NCI-H774 (cell line): ENCODE measurements around the gene BORCS8.
A peak's percentile ranks its signal among the peaks of the same experiment; 100 is the strongest.

Source experiments
- DNase-seq: peaks from one replicate; lab custom pipeline; 2025; lab: John Stamatoyannopoulos, UW

The BORCS8 gene

GRCh38 chr19:19213426-19214158, 21.6 kb upstream of the BORCS8 start:
- no peak for DNase-seq

DNA sequence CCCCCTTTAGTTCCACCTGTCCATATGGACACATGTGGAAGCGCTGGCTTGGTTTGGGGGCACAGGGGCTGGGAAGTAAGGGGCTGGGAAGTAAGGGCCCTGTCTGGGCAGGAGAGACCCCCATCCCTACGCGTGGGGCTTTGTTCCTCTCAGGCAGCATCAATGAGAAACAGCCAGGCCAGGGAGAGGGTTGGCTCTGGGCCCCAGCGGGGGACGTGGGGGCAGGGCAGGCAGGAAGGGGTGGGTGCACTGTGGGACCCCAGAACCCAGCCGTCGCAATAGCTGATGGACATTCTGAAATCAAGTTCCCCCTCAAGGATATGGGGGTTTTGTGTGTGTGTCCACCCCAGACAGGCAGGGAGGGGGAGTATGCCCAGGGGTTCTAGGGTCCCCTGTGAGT, 21.0 kb upstream of the BORCS8 start:
- no peak for DNase-seq

DNA sequence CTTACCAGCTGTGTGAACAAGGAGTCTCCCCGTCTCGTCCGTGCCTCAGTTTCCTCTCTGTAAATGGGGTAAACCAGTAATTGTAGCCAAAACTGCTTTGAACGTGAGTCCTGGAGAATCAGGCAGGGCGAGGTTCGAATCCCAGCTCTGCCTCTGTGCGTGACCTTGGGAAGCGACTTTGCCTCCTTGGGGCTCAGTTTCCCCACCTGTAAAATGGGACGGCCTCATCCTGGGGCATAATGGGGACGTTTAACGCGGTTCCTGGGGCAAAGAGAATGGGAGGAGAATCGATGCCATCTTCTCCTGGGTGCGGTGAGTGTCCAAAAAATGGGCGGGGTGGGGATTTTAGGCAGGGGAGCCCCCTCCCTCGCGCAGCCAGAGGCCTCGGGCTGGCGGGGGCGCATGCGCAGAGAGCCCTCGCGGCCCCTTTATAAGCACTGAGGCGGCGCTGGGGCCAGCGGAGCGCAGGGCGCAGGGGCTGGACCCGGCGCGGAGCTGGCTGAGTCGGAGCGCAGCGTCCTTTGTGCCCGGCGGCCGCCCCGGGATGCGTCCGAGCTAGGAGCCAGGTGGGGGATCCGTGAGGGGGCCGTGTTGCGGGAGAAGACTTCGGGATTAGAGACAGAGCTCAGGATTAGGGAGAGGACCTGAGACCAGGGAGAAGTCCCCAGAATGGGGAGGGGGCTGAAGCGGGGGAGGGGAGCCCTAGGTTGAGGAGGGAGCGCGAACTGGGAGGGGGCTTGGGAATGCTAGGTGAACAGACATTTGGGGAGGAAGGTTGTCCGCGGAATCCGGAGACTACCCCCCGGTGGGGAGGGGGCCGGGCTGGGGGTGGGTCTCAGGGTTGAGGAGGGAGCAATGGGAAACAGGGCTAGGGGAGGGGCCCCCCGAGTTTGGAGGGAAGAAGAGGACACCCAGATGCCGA, 19.8 kb upstream of the BORCS8 start, which contains the start of gene NCAN:
TSS of gene NCAN (plus strand) at position 460 of the 922 bp plus-strand sequence. CDS start 4,996 bp downstream, outside the sequence.
- no peak for DNase-seq

GRCh38 chr19:19209372-19209771, 17.4 kb upstream of the BORCS8 start:
- DNase-seq = no peak

- DNase-seq = no peak
These were observed 16.0 kb upstream of the BORCS8 start for GRCh38 chr19:19207637-19208572.

GRCh38 chr19:19206938-19207337, 15.0 kb upstream of the BORCS8 start:
- DNase-seq = no peak

GRCh38 chr19:19205416-19206410, 13.8 kb upstream of the BORCS8 start:
- no peak for DNase-seq

DNA sequence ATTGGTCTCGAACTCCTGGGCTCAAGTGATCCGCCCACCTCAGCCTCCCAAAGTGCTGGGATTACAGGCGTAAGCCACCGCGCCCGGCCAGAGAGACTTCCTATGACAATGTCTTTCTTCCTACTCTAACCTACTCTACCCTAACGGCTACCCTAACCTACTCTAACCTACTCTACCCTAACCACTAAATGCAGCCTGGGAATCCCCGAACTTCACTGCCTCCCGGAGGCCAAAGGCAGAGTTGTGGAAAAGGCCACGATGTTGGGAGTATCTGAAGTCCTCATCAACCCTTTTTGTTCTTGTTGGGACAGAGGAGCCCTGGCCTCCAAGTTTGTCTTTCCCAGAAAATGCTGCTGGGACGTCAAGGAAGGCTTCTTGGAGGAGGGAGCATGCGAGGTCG, 12.2 kb upstream of the BORCS8 start:
- DNase-seq = no peak

- peak; percentile 85 for DNase-seq
These were observed 11.3 kb upstream of the BORCS8 start, which contains the start of gene NR2C2AP for GRCh38 chr19:19203012-19203856. NR2C2AP (minus strand) TSS chr19:19203414; CDS start chr19:19203060, 354 bp downstream.

- DNase-seq = no peak
These were observed 10.7 kb upstream of the BORCS8 start for GRCh38 chr19:19202707-19203011.

- DNase-seq = no peak
These were observed 10.0 kb upstream of the BORCS8 start for GRCh38 chr19:19201697-19202630.

- DNase-seq = no peak
These were observed 2.0 kb upstream of the BORCS8 start for GRCh38 chr19:19193926-19194325.

- DNase-seq = no peak
These were observed 1.0 kb upstream of the BORCS8 start for GRCh38 chr19:19192910-19193423.

- DNase-seq = no peak
These were observed 229 bp downstream of the BORCS8 start for GRCh38 chr19:19191768-19192077.

- DNase-seq = no peak
These were observed 5.2 kb downstream of the BORCS8 start for GRCh38 chr19:19186742-19187141.

DNA sequence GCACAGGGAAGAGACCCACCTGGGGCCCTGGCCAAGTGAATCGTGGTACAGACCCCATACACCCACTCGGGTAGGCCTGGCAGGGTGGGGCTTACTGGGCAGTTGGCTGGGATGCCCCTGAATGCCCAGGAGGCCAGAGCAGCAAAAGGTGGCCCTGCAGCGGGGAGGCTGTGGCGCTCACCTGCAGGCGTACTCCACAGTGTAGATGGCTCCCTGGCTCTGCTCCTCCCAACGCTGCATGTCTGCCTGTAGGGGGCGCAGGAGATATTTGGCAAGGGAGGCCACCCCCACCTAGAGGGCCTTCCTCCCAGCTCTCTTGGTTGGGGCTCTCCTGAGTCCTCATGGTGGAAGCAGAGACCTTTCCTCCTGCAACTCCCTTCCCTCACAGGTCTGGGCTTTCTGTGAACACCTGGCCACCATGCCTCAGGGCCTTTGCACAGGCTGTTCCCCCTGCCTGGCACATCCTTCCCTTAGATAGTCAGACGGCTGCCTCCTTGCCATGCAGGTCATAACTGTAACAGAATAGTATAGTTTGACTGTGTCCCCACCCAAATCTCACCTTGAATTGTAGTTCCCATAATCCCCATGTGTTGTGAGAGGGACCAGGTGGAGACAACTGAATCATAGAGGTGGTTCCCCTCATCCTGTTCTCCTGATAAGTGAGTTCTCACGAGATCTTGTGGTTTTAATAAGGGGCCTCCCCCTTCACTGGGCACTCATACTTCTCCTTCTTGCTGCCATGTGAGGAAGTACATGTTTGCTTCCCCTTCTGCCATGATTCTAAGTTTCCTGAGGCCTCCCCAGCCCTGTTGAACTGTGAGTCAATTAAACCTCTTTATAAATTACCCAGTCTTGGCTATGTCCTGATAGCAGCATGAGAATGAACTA, 5.9 kb downstream of the BORCS8 start:
- DNase-seq = peak; percentile 19

- no peak for DNase-seq
These were observed 10.4 kb downstream of the BORCS8 start for GRCh38 chr19:19181488-19181998.
